HG03064 (cell line): ENCODE results near the gene LKAAEAR1.

Experiments
- ATAC-seq: cut with Tn5 transposase; IDR thresholded peaks from one replicate; pipeline ENCODE4 v1.9.1; 2021; ENCODE audit warnings: low read depth; ENCODE audit not compliant: unreplicated experiment

The LKAAEAR1 gene

GRCh38 chr20:64053841-64054661, 30.1 kb downstream of the LKAAEAR1 start:
- ATAC-seq: no peak

- ATAC-seq: no peak
Observed at GRCh38 chr20:64052987-64053840, 31.0 kb downstream of the LKAAEAR1 start.

GRCh38 chr20:64052326-64052722, 31.9 kb downstream of the LKAAEAR1 start:
- ATAC-seq: no peak

- ATAC-seq: no peak
Observed at GRCh38 chr20:64051561-64052325, 32.5 kb downstream of the LKAAEAR1 start.

- no peak for ATAC-seq
Observed at GRCh38 chr20:64051033-64051452, 33.2 kb downstream of the LKAAEAR1 start.

GRCh38 chr20:64050261-64051032, 33.8 kb downstream of the LKAAEAR1 start:
- no peak for ATAC-seq

GRCh38 chr20:64049878-64050260, 34.3 kb downstream of the LKAAEAR1 start:
- no peak for ATAC-seq

- no peak for ATAC-seq
Observed at GRCh38 chr20:64049060-64049877, 34.9 kb downstream of the LKAAEAR1 start, which contains the start of gene SOX18. Gene SOX18, minus strand, starts transcription at chr20:64049639. Its CDS starts 123 bp downstream, at chr20:64049516.

GRCh38 chr20:64048402-64049044, 35.7 kb downstream of the LKAAEAR1 start:
- no peak for ATAC-seq

- no peak for ATAC-seq
Observed at GRCh38 chr20:64047968-64048401, 36.2 kb downstream of the LKAAEAR1 start.

GRCh38 chr20:64047046-64047389, 37.2 kb downstream of the LKAAEAR1 start:
- ATAC-seq: no peak

GRCh38 chr20:64045346-64046011, 38.7 kb downstream of the LKAAEAR1 start:
- no peak for ATAC-seq

- no peak for ATAC-seq
Observed at GRCh38 chr20:64044484-64045247, 39.5 kb downstream of the LKAAEAR1 start.

- no peak for ATAC-seq
Observed at GRCh38 chr20:64043768-64044167, 40.4 kb downstream of the LKAAEAR1 start.

- no peak for ATAC-seq
Observed at GRCh38 chr20:64042054-64042781, 42.0 kb downstream of the LKAAEAR1 start.

- no peak for ATAC-seq
Observed at GRCh38 chr20:64041781-64042053, 42.5 kb downstream of the LKAAEAR1 start.
